Measurements from ENCODE around the gene TIAM1. TPM values are rescaled to one million over a fixed set of nuclear protein-coding genes. Genes with fewer than 3 reads are reported as not detected.
A peak's percentile ranks its signal among the peaks of the same experiment; 100 is the strongest.

The TIAM1 gene
- total RNA-seq, 1 experiment from 2014 or later, result 15.2 TPM

GRCh38 chr21:31354122-31354521 is 10.1 kb upstream of the TIAM1 start:
- no peak for DNase-seq
- CTCF ChIA-PET, result interaction anchor here (1.3 to 1.7 kb wide), 2 partner anchors 11 to 205 kb away, joined by 5 to 6 read pairs; no protein-coding TSS in a partner anchor
- Mint-ChIP-seq H3K4me3 (ENCODE audit: low read depth, unreplicated experiment) (peak overlapping the region; percentile 55), H3K9me3 (ENCODE audit: low read depth, unreplicated experiment) (no peaks in the 10 kb centered on the region), H3K27me3 (ENCODE audit: unreplicated experiment) (no peaks in the 10 kb centered on the region), H3K27ac (ENCODE audit: unreplicated experiment) (peak overlapping the region; percentile 91), H3K4me1 (ENCODE audit: low read depth, unreplicated experiment) (peaks cover 20% of the 10 kb centered on the region), H3K36me3 (ENCODE audit: insufficient read depth, unreplicated experiment) (peaks cover 13% of the 10 kb centered on the region)
- BruUV-seq (replicated peaks), result no TSS peak
- TF ChIP-seq, protein P1, sequence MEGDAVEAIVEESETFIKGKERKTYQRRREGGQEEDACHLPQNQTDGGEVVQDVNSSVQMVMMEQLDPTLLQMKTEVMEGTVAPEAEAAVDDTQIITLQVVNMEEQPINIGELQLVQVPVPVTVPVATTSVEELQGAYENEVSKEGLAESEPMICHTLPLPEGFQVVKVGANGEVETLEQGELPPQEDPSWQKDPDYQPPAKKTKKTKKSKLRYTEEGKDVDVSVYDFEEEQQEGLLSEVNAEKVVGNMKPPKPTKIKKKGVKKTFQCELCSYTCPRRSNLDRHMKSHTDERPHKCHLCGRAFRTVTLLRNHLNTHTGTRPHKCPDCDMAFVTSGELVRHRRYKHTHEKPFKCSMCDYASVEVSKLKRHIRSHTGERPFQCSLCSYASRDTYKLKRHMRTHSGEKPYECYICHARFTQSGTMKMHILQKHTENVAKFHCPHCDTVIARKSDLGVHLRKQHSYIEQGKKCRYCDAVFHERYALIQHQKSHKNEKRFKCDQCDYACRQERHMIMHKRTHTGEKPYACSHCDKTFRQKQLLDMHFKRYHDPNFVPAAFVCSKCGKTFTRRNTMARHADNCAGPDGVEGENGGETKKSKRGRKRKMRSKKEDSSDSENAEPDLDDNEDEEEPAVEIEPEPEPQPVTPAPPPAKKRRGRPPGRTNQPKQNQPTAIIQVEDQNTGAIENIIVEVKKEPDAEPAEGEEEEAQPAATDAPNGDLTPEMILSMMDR (IDR thresholded peaks at IDR 0.05; ENCODE audit: unreplicated experiment), result no peak
- intact Hi-C loops (cut with micrococcal nuclease; ENCODE audit: unreplicated experiment), result loop anchor here (5.0 to 10.0 kb wide), 2 partner anchors 151 to 203 kb away; no protein-coding TSS in a partner anchor

- H3K9me3 Mint-ChIP-seq (ENCODE audit: low read depth, unreplicated experiment), result no peaks in the 10 kb centered on the region
- H3K27me3 Mint-ChIP-seq (ENCODE audit: unreplicated experiment), result no peaks in the 10 kb centered on the region
- H3K4me3 Mint-ChIP-seq (ENCODE audit: low read depth, unreplicated experiment), result no peak overlapping the region
- DNase-seq, result no peak
- H3K36me3 Mint-ChIP-seq (ENCODE audit: insufficient read depth, unreplicated experiment), result peaks cover 13% of the 10 kb centered on the region
- intact Hi-C loops (cut with micrococcal nuclease; ENCODE audit: unreplicated experiment), result loop anchor here (5.0 to 10.0 kb wide), 2 partner anchors 152 to 204 kb away; no protein-coding TSS in a partner anchor
- no TSS peak for BruUV-seq (replicated peaks)
- TF ChIP-seq, protein P1 (IDR thresholded peaks at IDR 0.05; ENCODE audit: unreplicated experiment), result no peak
- peak overlapping the region; percentile 71 for H3K27ac Mint-ChIP-seq (ENCODE audit: unreplicated experiment)
- peaks cover 22% of the 10 kb centered on the region for H3K4me1 Mint-ChIP-seq (ENCODE audit: low read depth, unreplicated experiment)
- CTCF ChIA-PET, result no interaction called here
These were observed 8.8 kb upstream of the TIAM1 start for GRCh38 chr21:31352836-31353235.

- H3K27me3 Mint-ChIP-seq (ENCODE audit: unreplicated experiment), result no peaks in the 10 kb centered on the region
- no peaks in the 10 kb centered on the region for H3K9me3 Mint-ChIP-seq (ENCODE audit: low read depth, unreplicated experiment)
- DNase-seq, result no peak
- H3K36me3 Mint-ChIP-seq (ENCODE audit: insufficient read depth, unreplicated experiment), result peaks cover 13% of the 10 kb centered on the region
- H3K4me1 Mint-ChIP-seq (ENCODE audit: low read depth, unreplicated experiment), result peaks cover 30% of the 10 kb centered on the region
- H3K4me3 Mint-ChIP-seq (ENCODE audit: low read depth, unreplicated experiment), result no peak overlapping the region
- no peak overlapping the region for H3K27ac Mint-ChIP-seq (ENCODE audit: unreplicated experiment)
- intact Hi-C loops (cut with micrococcal nuclease; ENCODE audit: unreplicated experiment), result loop anchor here (5.0 to 10.0 kb wide), 2 partner anchors 153 to 205 kb away; no protein-coding TSS in a partner anchor
- TF ChIP-seq, protein P1 (IDR thresholded peaks at IDR 0.05; ENCODE audit: unreplicated experiment), result no peak
- no TSS peak for BruUV-seq (replicated peaks)
- CTCF ChIA-PET, result no interaction called here
These were observed 7.9 kb upstream of the TIAM1 start for GRCh38 chr21:31351960-31352359.

GRCh38 chr21:31351438-31351837 is 7.4 kb upstream of the TIAM1 start:
- H3K27ac Mint-ChIP-seq (ENCODE audit: unreplicated experiment), result no peak overlapping the region
- peak; percentile 57 for DNase-seq
- TF ChIP-seq, protein P1 (IDR thresholded peaks at IDR 0.05; ENCODE audit: unreplicated experiment), result no peak
- H3K4me1 Mint-ChIP-seq (ENCODE audit: low read depth, unreplicated experiment), result peaks cover 30% of the 10 kb centered on the region
- no peaks in the 10 kb centered on the region for H3K9me3 Mint-ChIP-seq (ENCODE audit: low read depth, unreplicated experiment)
- peaks cover 13% of the 10 kb centered on the region for H3K36me3 Mint-ChIP-seq (ENCODE audit: insufficient read depth, unreplicated experiment)
- CTCF ChIA-PET, result no interaction called here
- BruUV-seq (replicated peaks), result no TSS peak
- H3K27me3 Mint-ChIP-seq (ENCODE audit: unreplicated experiment), result no peaks in the 10 kb centered on the region
- no peak overlapping the region for H3K4me3 Mint-ChIP-seq (ENCODE audit: low read depth, unreplicated experiment)
- intact Hi-C loops (cut with micrococcal nuclease; ENCODE audit: unreplicated experiment), result loop anchor here (5.0 to 10.0 kb wide), 2 partner anchors 153 to 206 kb away; no protein-coding TSS in a partner anchor
